ENCODE data around the gene TERF2IP. TPM values are rescaled to one million over a fixed set of nuclear protein-coding genes. Genes with fewer than 3 reads are reported as not detected.

The TERF2IP gene
- total and polyA plus RNA-seq, 8 donors, result 46.7 to 88.7 (median 77.3) TPM

- ATAC-seq (no peak), DNase-seq (no peak)
- no peaks in the 10 kb centered on the region for H3K4me1 ChIP-seq
- H3K36me3 ChIP-seq, result no peaks in the 10 kb centered on the region
- H3K9me3 ChIP-seq, result no peaks in the 10 kb centered on the region
- H3K27ac ChIP-seq, result no peak overlapping the region
- no peaks in the 10 kb centered on the region for H3K27me3 ChIP-seq
- TF ChIP-seq CTCF (IDR thresholded peaks at IDR 0.05), result no peak
- intact Hi-C loops (cut with DNase I), result no loop called here
- no peak overlapping the region for H3K4me3 ChIP-seq
Observed at GRCh38 chr16:75695708-75696107, 48.1 kb downstream of the TERF2IP start.

DNA sequence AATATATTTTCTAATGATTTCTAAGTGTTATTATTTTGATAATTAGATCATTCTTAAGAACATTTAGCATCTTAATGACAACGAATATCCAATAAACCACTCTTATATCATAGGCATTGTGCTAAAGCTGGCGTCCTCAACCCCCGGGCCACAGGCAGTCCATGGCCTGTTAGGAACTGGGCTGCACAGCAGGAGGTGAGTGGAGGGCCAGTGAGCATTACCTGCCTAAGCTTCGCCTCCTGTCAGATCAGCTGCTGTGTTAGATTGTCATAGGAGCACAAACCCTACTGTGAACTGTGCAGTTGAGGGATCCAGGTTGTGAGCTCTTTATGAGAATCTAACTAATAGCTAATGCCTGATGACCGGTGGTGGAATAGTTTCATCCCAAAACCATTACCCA is 50.0 kb downstream of the TERF2IP start:
- DNase-seq (no peak), ATAC-seq (no peak)
- H3K27me3 ChIP-seq, result no peaks in the 10 kb centered on the region
- no peak overlapping the region for H3K4me3 ChIP-seq
- no peaks in the 10 kb centered on the region for H3K4me1 ChIP-seq
- H3K36me3 ChIP-seq, result no peaks in the 10 kb centered on the region
- intact Hi-C loops (cut with DNase I), result no loop called here
- no peaks in the 10 kb centered on the region for H3K9me3 ChIP-seq
- TF ChIP-seq CTCF (IDR thresholded peaks at IDR 0.05), result no peak
- H3K27ac ChIP-seq, result no peak overlapping the region

GRCh38 chr16:75701361-75701760 is 53.8 kb downstream of the TERF2IP start, which contains the start of gene DUXB:
Gene DUXB (minus strand): TSS chr16:75701461. CDS start chr16:75701418, 43 bp downstream.
- no peak for TF ChIP-seq CTCF (IDR thresholded peaks at IDR 0.05)
- intact Hi-C loops (cut with DNase I), result no loop called here
- DNase-seq (no peak), ATAC-seq (no peak)
- H3K27ac ChIP-seq, result no peak within 1 kb of the TSS
- no peaks in the 10 kb centered on the region for H3K4me1 ChIP-seq
- no peak within 1 kb of the TSS for H3K4me3 ChIP-seq
- H3K9me3 ChIP-seq, result no peaks in the 10 kb centered on the region
- H3K36me3 ChIP-seq, result no peaks in the 10 kb centered on the region
- H3K27me3 ChIP-seq, result no peaks in the 10 kb centered on the region

DNA sequence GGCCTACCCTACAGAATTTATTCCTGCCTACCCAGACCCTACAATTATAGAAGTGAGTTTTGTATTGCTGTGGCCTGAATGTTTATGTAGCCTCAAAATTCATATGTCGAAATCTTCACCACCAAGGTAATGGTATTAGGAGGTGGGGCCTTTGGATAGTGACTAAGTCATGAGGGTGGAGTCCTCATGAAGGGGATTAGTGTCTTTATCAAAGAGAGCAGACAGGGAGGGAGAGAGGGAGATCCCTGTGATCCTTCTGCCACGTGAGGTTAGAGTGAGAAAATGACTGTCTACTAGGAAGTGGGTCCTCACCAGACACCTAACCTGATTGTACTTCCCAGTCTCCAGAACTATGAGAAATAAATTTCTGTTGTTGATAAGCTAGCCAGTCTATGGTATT is 54.7 kb downstream of the TERF2IP start:
- Histone ChIP-seq H3K9me3 (no peaks in the 10 kb centered on the region), H3K27me3 (no peaks in the 10 kb centered on the region), H3K36me3 (no peaks in the 10 kb centered on the region), H3K4me1 (no peaks in the 10 kb centered on the region), H3K27ac (no peak overlapping the region), H3K4me3 (no peak overlapping the region)
- no peak for ATAC-seq
- intact Hi-C loops (cut with DNase I), result no loop called here
- no peak for DNase-seq
- TF ChIP-seq CTCF (IDR thresholded peaks at IDR 0.05), result no peak

- DNase-seq (no peak), ATAC-seq (no peak)
- Histone ChIP-seq H3K4me3 (no peak overlapping the region), H3K27me3 (no peaks in the 10 kb centered on the region), H3K36me3 (no peaks in the 10 kb centered on the region), H3K4me1 (no peaks in the 10 kb centered on the region), H3K27ac (no peak overlapping the region), H3K9me3 (no peaks in the 10 kb centered on the region)
- intact Hi-C loops (cut with DNase I), result no loop called here
- no peak for TF ChIP-seq CTCF (IDR thresholded peaks at IDR 0.05)
Observed at GRCh38 chr16:75703306-75703705, 55.7 kb downstream of the TERF2IP start.

Other genes with a start within 250 kb of the TERF2IP start
- 10 to 100 TPM; 43.4 to 44.5 TPM for gene CFDP1, start 214.3 kb upstream of the TERF2IP start, total RNA-seq
- gene CFDP1, start 214.3 kb upstream of the TERF2IP start, polyA plus RNA-seq (ENCODE audit: insufficient read length in 6 of 6), result 100 to 1,000 TPM; 127 to 151 (median 143) TPM
- gene TMEM170A, start 183.1 kb upstream of the TERF2IP start, total RNA-seq, result 10 to 100 TPM; 20.2 to 30.9 TPM
- 10 to 100 TPM; 29.9 to 40.1 (median 36.0) TPM for gene TMEM170A, start 183.1 kb upstream of the TERF2IP start, polyA plus RNA-seq (ENCODE audit: insufficient read length in 6 of 6)
- 1 to 10 TPM; 3.3 to 3.9 TPM for gene CHST6, start 152.3 kb upstream of the TERF2IP start, total RNA-seq
- gene CHST6, start 152.3 kb upstream of the TERF2IP start, polyA plus RNA-seq (ENCODE audit: insufficient read length in 6 of 6), result 1 to 10 TPM; 1.3 to 2.0 (median 1.5) TPM
- gene CHST5, start 111.7 kb upstream of the TERF2IP start, total RNA-seq, result 1 to 10 TPM in 1 of 2 donors, under 1 TPM in 1; 0.09 to 1.4 TPM
- 1 to 10 TPM in 2 of 6 donors, under 1 TPM in 4; 0.48 to 1.6 (median 0.65) TPM for gene CHST5, start 111.7 kb upstream of the TERF2IP start, polyA plus RNA-seq (ENCODE audit: insufficient read length in 6 of 6)
- gene TMEM231, start 91.5 kb upstream of the TERF2IP start, total RNA-seq, result 10 to 100 TPM in 1 of 2 donors, 1 to 10 TPM in 1; 8.2 to 16.0 TPM
- gene TMEM231, start 91.5 kb upstream of the TERF2IP start, polyA plus RNA-seq (ENCODE audit: insufficient read length in 6 of 6), result 10 to 100 TPM; 18.3 to 25.8 (median 24.2) TPM
- gene GABARAPL2, start 81.4 kb upstream of the TERF2IP start, total RNA-seq, result 100 to 1,000 TPM in 1 of 2 donors, 10 to 100 TPM in 1; 94.1 to 107 TPM
- gene GABARAPL2, start 81.4 kb upstream of the TERF2IP start, polyA plus RNA-seq (ENCODE audit: insufficient read length in 6 of 6), result 100 to 1,000 TPM; 126 to 145 (median 143) TPM
- 10 to 100 TPM; 45.4 to 53.0 TPM for gene ADAT1, start 24.5 kb upstream of the TERF2IP start, total RNA-seq
- 10 to 100 TPM; 39.1 to 57.4 (median 51.8) TPM for gene ADAT1, start 24.5 kb upstream of the TERF2IP start, polyA plus RNA-seq (ENCODE audit: insufficient read length in 6 of 6)
- gene KARS1, start 108 bp upstream of the TERF2IP start, total RNA-seq, result 100 to 1,000 TPM in 1 of 2 donors, 10 to 100 TPM in 1; 80.0 to 106 TPM
- gene KARS1, start 108 bp upstream of the TERF2IP start, polyA plus RNA-seq (ENCODE audit: insufficient read length in 6 of 6), result 100 to 1,000 TPM; 117 to 128 (median 123) TPM
- gene CPHXL2, start 29.2 kb downstream of the TERF2IP start, total RNA-seq, result not detected
- gene CPHXL2, start 29.2 kb downstream of the TERF2IP start, polyA plus RNA-seq (ENCODE audit: insufficient read length in 6 of 6), result under 1 TPM in 3 of 6 donors, not detected in 3; 0.17 to 0.52 (median 0.52) TPM
- not detected for gene DUXB, start 53.7 kb downstream of the TERF2IP start, total RNA-seq
- under 1 TPM in 4 of 6 donors, not detected in 2; 0.15 to 0.42 (median 0.16) TPM for gene DUXB, start 53.7 kb downstream of the TERF2IP start, polyA plus RNA-seq (ENCODE audit: insufficient read length in 6 of 6)
- not detected for gene CPHXL, start 78.7 kb downstream of the TERF2IP start, total RNA-seq
- gene CPHXL, start 78.7 kb downstream of the TERF2IP start, polyA plus RNA-seq (ENCODE audit: insufficient read length in 6 of 6), result under 1 TPM in 1 of 6 donors, not detected in 5; 0.17 TPM